ENCODE measurements around the gene LRFN5.
"Not testable (repeated sequence)": the region's sequence is repeated elsewhere in the genome, so short reads cannot be mapped to it uniquely, and the experiment has no call there.

Gene LRFN5

GRCh38 chr14:41663473-41663850, 56.8 kb downstream of the LRFN5 start:
- no peak overlapping the region for H3K4me3 ChIP-seq (ENCODE audit: low read length)
- TF ChIP-seq ZNF274 (IDR thresholded peaks at IDR 0.05; ENCODE audit: low read depth, low read length) = no peak

DNA sequence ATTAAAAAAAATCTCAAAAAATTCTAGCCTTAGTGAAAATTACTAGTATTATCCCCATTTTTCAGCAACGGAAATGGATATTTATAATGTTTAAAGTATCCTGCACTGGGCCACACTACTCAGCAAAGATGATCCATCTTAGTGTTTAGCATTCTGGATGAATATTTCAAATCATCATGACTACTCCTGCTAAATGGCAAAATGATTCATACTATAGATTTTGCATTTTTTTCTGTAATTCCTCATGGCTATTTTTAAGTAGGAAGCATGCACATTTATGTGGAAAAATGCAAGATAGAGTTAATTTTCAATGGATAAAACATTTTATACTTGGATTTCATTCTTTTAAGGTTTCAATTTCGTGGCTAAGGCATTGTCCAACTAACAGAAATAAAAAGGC, 59.6 kb downstream of the LRFN5 start:
- H3K4me3 ChIP-seq (ENCODE audit: low read length) = no peak overlapping the region
- no peak for TF ChIP-seq ZNF274 (IDR thresholded peaks at IDR 0.05; ENCODE audit: low read depth, low read length)

DNA sequence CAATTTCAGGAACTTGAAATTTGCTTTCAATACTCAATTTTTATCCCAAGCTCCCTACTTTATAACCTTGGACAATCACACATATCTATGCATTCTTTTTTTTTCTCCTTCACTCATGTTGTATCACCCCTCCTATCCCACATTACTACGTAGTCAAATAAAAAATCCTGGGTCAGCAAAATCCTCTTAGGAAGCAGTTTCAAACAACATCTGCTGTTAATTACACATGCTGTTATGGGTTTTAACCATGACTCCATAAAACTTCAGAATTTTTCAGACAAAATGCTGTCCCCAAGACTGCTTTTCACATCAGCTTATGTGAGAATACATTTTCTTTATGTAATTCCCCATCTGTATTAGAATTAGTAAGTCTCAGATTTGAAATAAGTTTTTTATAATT, 61.7 kb downstream of the LRFN5 start:
- H3K4me3 ChIP-seq (ENCODE audit: low read length) = no peak overlapping the region
- TF ChIP-seq ZNF274 (IDR thresholded peaks at IDR 0.05; ENCODE audit: low read depth, low read length) = no peak

DNA sequence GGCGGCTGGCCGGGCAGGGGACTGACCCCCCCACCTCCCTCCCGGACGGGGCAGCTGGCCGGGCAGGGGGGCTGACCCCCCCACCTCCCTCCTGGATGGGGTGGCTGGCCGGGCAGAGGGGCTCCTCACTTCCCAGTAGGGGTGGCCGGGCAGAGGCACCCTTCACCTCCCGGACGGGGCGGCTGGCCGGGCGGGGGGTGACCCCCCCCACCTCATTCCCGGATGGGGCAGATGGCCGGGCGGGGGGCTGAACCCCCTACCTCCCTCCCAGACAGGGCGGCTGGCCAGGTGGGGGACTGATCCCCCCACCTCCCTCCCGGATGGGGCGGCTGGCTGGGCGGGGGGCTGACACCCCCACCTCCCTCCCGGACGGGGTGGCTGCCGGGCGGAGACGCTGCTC, 66.9 kb downstream of the LRFN5 start:
- H3K4me3 ChIP-seq (ENCODE audit: low read length) = not testable (repeated sequence)

DNA sequence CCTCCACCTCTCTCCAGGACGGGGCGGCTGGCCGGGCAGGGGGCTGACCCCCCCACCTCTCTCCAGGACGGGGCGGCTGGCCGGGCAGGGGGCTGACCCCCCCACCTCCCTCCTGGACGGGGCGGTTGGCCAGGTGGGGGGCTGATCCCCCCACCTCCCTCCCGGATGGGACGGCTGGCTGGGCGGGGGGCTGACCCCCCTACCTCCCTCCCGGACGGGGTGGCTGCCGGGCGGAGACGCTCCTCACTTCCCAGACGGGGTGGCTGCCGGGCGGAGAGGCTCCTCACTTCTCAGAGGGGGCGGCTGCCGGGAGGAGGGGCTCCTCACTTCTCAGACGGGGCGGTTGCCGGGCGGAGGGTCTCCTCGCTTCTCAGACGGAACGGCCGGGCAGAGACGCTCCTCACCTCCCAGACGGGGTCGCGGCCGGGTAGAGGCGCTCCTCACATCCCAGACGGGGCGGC, 67.9 kb downstream of the LRFN5 start:
- not testable (repeated sequence) for H3K4me3 ChIP-seq (ENCODE audit: low read length)

- no peak for TF ChIP-seq ZNF274 (IDR thresholded peaks at IDR 0.05; ENCODE audit: low read depth, low read length)
- H3K4me3 ChIP-seq (ENCODE audit: low read length) = no peak overlapping the region
Observed at GRCh38 chr14:41699486-41699885, 92.8 kb downstream of the LRFN5 start.

DNA sequence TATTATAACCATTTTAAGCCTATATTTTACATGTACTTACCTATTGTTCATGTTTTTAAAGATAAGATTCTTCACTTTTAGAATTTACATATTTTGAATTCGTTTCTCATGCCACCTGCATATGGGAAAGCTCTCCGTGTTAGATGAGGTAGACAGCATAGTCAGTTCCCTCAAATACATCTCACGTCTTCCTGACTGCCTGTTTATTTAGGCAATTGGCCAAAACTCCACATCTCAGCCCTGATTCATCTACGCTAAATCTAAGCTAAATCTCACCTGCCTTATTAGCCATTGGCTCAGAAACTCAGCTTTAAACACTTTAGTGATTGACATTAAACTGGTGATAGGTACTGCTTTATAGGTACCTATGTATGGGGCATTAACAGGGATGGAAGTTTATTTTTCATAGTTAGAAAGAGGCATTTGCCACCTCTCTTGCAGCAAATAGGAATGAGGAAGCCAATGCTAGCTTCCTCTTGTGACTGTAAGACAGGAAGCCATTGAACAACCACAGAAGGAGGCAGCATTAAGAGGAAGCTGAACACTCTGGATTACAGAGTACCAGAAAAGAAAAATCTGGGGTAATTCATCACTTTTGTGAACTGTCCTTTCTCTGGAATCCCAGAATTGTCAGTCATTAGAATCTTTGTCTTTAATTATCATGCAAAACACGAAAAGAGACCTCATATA, 111.9 kb downstream of the LRFN5 start:
- no peak overlapping the region for H3K4me3 ChIP-seq (ENCODE audit: low read length)
- no peak for TF ChIP-seq ZNF274 (IDR thresholded peaks at IDR 0.05; ENCODE audit: low read depth, low read length)

GRCh38 chr14:41739203-41739602, 132.5 kb downstream of the LRFN5 start:
- TF ChIP-seq ZNF274 (IDR thresholded peaks at IDR 0.05; ENCODE audit: low read depth, low read length) = no peak
- no peak overlapping the region for H3K4me3 ChIP-seq (ENCODE audit: low read length)

GRCh38 chr14:41743140-41743539, 136.5 kb downstream of the LRFN5 start:
- no peak overlapping the region for H3K4me3 ChIP-seq (ENCODE audit: low read length)
- no peak for TF ChIP-seq ZNF274 (IDR thresholded peaks at IDR 0.05; ENCODE audit: low read depth, low read length)

- TF ChIP-seq ZNF274 (IDR thresholded peaks at IDR 0.05; ENCODE audit: low read depth, low read length) = no peak
- H3K4me3 ChIP-seq (ENCODE audit: low read length) = no peak overlapping the region
Observed at GRCh38 chr14:41749429-41749828, 142.8 kb downstream of the LRFN5 start.

- not testable (repeated sequence) for H3K4me3 ChIP-seq (ENCODE audit: low read length)
Observed at GRCh38 chr14:41750575-41750974, 143.9 kb downstream of the LRFN5 start.

GRCh38 chr14:41758011-41758665, 151.5 kb downstream of the LRFN5 start:
- TF ChIP-seq ZNF274 (IDR thresholded peaks at IDR 0.05; ENCODE audit: low read depth, low read length) = no peak
- no peak overlapping the region for H3K4me3 ChIP-seq (ENCODE audit: low read length)

GRCh38 chr14:41761204-41761603, 154.5 kb downstream of the LRFN5 start:
- H3K4me3 ChIP-seq (ENCODE audit: low read length) = no peak overlapping the region
- TF ChIP-seq ZNF274 (IDR thresholded peaks at IDR 0.05; ENCODE audit: low read depth, low read length) = no peak

- no peak overlapping the region for H3K4me3 ChIP-seq (ENCODE audit: low read length)
- no peak for TF ChIP-seq ZNF274 (IDR thresholded peaks at IDR 0.05; ENCODE audit: low read depth, low read length)
Observed at GRCh38 chr14:41766772-41767171, 160.1 kb downstream of the LRFN5 start.

GRCh38 chr14:41773536-41774279, 167.0 kb downstream of the LRFN5 start:
- no peak overlapping the region for H3K4me3 ChIP-seq (ENCODE audit: low read length)
- no peak for TF ChIP-seq ZNF274 (IDR thresholded peaks at IDR 0.05; ENCODE audit: low read depth, low read length)
